H7 (cell line): Measurements from ENCODE around the gene CNKSR3. TPM values are rescaled to one million over a fixed set of nuclear protein-coding genes. Genes with fewer than 3 reads are reported as not detected.
A peak's percentile ranks its signal among the peaks of the same experiment; 100 is the strongest.
"Not testable (repeated sequence)": the region's sequence is repeated elsewhere in the genome, so short reads cannot be mapped to it uniquely, and the experiment has no call there.

Experiments used
- DNase-seq: peaks from one replicate; pipeline ENCODE4 v3.0.0; 2012
- H3K27me3 ChIP-seq: 2 replicates; pipeline ENCODE4 v1.6.0; 2011; ENCODE audit warnings: mild to moderate bottlenecking, low read length; ENCODE audit not compliant: control insufficient read depth, insufficient read depth
- H3K36me3 ChIP-seq: replicated peaks from 2 replicates; pipeline ENCODE4 v1.5.1; 2011; ENCODE audit warnings: low read length; ENCODE audit not compliant: control insufficient read depth, insufficient read depth
- H3K4me3 ChIP-seq: 2 replicates; pipeline ENCODE4 v1.5.1; 2011; ENCODE audit warnings: low read depth, mild to moderate bottlenecking, control low read depth, low read length, moderate library complexity; ENCODE audit not compliant: insufficient read depth
- total RNA-seq: library from RNA; depleted of rRNA; stranded (reverse); fragments of >200 nt; shearing (Covaris generic); gene quantifications from 2 replicates; pipeline ENCODE4 v1.2.3, GENCODE V29; 2014

CNKSR3 gene
- total RNA-seq, 1 experiment from 2014 or later: 8.8 TPM

DNA sequence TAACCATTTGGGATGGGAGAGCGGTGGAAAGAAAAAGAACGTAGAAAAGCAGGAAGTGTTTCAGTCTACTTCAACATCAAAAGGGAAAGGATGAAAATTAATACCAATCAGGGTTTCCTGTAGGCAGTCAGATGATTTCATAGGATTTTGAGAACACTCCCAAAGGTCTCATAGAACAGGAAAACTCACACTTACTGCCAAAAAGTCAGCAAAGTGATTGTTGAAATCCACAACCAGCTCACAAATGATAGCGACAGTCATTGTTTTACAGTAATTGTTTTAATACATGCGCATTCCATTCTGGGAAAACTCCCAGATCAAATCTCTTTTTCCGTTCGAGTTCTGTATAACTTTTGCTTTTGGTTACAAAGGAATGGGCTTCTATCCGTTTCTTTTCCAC, 5.3 kb upstream of the CNKSR3 start:
- no peak for DNase-seq
- H3K36me3 ChIP-seq: no peaks in the 10 kb centered on the region
- H3K27me3 ChIP-seq: peaks cover 2% of the 10 kb centered on the region; the same call in 1 of the 2 replicates
- H3K4me3 ChIP-seq: no peak overlapping the region

DNA sequence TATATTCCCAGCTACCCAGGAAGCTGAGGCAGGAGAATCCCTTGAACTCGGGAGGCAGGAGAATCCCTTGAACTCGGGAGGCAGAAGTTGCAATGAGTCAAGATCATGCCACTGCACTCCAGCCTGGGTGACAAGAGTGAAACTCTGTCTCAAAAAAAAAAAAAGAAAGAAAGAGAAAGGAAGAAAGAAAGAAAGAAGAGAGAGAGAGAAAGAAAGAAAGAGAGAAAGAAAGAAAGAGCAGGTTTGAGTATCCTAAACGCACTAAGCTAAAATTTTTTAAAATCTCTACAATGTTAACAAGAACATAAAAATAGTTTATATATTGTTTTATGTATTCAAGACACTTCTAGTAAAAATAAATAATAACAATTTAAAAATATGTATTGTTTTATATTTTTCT, 4.6 kb upstream of the CNKSR3 start:
- not testable (repeated sequence) for DNase-seq, H3K4me3 ChIP-seq, H3K27me3 ChIP-seq, H3K36me3 ChIP-seq

DNA sequence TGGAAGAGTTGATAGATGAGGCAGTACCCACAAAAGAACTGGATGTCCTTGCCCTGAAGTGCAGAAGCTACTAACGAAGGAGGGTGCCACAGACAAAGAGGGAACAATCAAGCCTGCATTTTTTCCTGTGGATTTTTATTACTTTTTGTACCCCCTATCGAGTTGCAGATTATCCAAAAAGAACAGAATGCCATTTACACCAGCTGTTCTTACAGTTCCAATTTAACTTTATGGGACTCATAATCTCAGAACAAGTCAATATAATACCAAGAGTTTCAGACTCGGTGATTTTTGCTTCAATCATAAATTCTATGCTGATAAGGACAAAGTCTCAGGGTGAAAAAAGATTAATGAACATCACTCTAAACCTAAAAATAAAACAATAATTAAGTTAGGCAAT, 4.0 kb upstream of the CNKSR3 start:
- no peak for DNase-seq
- peaks cover 6% of the 10 kb centered on the region for H3K27me3 ChIP-seq
- H3K4me3 ChIP-seq: no peak overlapping the region
- H3K36me3 ChIP-seq: no peaks in the 10 kb centered on the region

DNA sequence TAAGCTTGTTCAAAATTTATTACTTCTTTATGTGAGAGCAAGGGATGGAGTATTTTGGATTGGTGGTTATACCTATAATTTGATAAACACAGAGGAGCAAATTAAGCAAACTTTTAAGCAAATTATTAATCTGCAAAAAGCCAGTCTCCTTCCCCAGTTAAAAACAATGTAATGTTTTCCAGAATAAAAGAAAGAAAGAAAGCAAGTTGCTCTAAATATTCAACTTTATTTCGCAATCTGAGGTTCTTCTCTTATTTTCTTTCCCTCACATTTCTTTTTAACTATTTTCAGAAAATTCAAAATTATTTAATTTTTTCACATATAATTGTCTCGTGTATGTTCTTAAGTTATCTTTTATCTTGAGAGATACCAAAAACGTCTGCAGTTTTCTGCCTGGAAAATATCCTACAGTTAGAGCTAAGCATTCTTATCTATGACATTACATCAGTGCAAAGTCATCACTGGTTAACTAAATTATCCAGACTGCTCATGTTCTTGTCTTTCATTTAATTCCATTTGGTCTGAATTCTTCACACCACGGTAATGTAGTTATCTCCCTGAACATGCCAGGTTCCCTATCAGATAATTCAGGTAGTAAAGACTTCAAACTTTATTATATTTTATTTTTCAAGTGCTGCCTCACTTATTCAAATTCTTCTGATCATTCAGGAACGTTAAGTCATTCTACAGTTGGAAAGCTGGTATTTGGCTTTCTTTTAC, 3.3 kb upstream of the CNKSR3 start:
- no peak for DNase-seq
- no peaks in the 10 kb centered on the region for H3K36me3 ChIP-seq
- H3K27me3 ChIP-seq: peaks cover 12% of the 10 kb centered on the region
- no peak overlapping the region for H3K4me3 ChIP-seq

- peaks cover 24% of the 10 kb centered on the region for H3K27me3 ChIP-seq
- H3K4me3 ChIP-seq: no peak overlapping the region
Observed at GRCh38 chr6:154512201-154512600, 1.7 kb upstream of the CNKSR3 start.

DNA sequence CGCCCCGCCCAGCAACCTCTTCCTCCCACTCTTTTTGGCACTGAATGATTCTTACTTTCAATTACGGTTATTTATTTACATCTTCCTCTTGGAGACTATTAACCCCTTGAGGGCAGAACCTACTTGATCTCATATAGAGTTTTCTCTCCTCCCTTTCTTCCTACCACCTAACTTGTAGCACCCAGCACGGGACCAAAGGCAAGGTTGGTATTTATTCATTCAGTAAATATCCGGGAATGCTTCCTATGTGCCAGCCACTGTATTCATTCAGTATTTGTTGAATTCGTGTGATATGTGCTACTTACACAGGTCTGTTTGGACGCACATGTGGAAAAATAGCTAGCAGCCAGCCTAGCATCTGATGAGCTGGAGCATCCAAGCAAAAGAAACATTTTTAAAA, 1.3 kb upstream of the CNKSR3 start:
- no peak overlapping the region for H3K4me3 ChIP-seq
- H3K27me3 ChIP-seq: peaks cover 26% of the 10 kb centered on the region
- DNase-seq: no peak
- H3K36me3 ChIP-seq: no peaks in the 10 kb centered on the region

More at GRCh38 chr6:154512201-154512600, 1.7 kb upstream of the CNKSR3 start:
- no peak for DNase-seq
- no peaks in the 10 kb centered on the region for H3K36me3 ChIP-seq

- Histone ChIP-seq H3K27me3 (peaks cover 31% of the 10 kb centered on the region), H3K36me3 (no peaks in the 10 kb centered on the region), H3K4me3 (peak overlapping the region; percentile 79)
Observed at GRCh38 chr6:154509421-154510143, 903 bp downstream of the CNKSR3 start.

DNA sequence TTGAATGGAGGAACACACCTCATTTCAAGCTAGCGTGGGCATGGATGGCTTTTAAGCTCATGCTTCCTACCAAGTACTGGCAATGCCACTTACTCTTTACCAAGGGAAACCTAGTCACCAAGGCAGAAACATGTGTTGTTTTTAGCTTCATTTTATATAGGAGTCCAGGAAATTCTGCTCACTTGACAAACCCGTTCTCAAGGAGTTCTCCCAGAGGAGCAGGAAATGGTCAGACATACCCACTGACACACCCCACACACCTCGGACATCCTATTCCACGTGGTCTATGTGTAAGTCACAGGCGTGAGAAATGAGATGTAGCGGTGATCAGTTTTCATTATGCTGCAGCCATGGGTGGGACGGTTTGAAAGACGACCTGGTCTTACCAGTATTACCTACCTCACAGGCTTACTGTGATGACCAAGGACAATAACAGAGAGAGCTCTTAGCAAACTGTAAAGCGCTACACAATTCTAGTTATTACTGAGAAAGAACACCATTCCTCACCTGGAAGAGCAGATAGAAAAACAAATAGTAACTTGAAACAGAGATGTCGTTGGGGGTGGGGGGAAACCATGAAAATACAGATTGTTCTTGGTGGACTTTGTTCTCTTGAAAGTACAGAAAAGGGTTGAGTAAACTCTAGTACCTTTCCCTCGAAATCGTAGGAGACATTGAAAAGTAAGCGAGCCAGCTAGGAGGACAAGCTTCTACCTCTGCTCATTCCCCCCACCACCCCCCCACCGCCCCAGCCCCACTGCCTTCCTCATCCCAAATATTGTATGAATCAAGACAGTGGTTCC, 1.7 kb downstream of the CNKSR3 start:
- H3K36me3 ChIP-seq: no peaks in the 10 kb centered on the region
- DNase-seq: no peak
- peaks cover 35% of the 10 kb centered on the region for H3K27me3 ChIP-seq
- peak overlapping the region; percentile 79 for H3K4me3 ChIP-seq

More at GRCh38 chr6:154509421-154510143, 903 bp downstream of the CNKSR3 start:
- peak; percentile 71 for DNase-seq

- no peak for DNase-seq
- no peak overlapping the region for H3K4me3 ChIP-seq
- no peaks in the 10 kb centered on the region for H3K36me3 ChIP-seq
- peaks cover 35% of the 10 kb centered on the region for H3K27me3 ChIP-seq
Observed at GRCh38 chr6:154506991-154507898, 3.2 kb downstream of the CNKSR3 start.

- peaks cover 33% of the 10 kb centered on the region for H3K27me3 ChIP-seq
- H3K4me3 ChIP-seq: no peak overlapping the region
- no peaks in the 10 kb centered on the region for H3K36me3 ChIP-seq
- DNase-seq: no peak
Observed at GRCh38 chr6:154506582-154506981, 3.9 kb downstream of the CNKSR3 start.

DNA sequence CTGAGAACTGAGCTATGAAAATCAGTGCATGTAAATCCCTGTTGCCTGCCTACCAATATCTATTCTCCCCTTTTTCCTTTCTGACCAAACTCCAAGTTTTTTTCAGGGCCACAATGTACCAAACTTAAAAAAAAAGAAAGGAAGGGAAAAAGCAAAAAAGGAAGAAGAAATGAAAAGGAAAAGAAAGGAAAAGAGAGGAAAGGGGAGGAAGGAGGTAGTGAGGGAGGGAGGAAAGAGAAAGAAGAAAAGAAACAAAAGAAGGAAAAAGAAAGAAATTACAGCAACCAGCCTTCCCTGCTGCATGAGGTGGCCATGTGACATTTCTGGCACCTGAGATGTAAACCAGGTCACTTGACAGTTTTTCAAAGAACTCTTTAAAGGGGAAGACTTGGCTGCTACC, 4.4 kb downstream of the CNKSR3 start:
- DNase-seq: no peak
- H3K36me3 ChIP-seq: no peaks in the 10 kb centered on the region
- peaks cover 33% of the 10 kb centered on the region for H3K27me3 ChIP-seq
- no peak overlapping the region for H3K4me3 ChIP-seq

- no peak for DNase-seq
- Histone ChIP-seq H3K36me3 (no peaks in the 10 kb centered on the region), H3K4me3 (no peak overlapping the region), H3K27me3 (peaks cover 33% of the 10 kb centered on the region)
Observed at GRCh38 chr6:154504865-154505449, 5.5 kb downstream of the CNKSR3 start.

- no peaks in the 10 kb centered on the region for H3K36me3 ChIP-seq
- peaks cover 26% of the 10 kb centered on the region for H3K27me3 ChIP-seq
- DNase-seq: no peak
- H3K4me3 ChIP-seq: no peak overlapping the region
Observed at GRCh38 chr6:154504102-154504501, 6.4 kb downstream of the CNKSR3 start.
